ENCODE measurements around the gene ALKBH1. TPM values are rescaled to one million over a fixed set of nuclear protein-coding genes. Genes with fewer than 3 reads are reported as not detected.
A peak's percentile ranks its signal among the peaks of the same experiment; 100 is the strongest.
"Not testable (repeated sequence)": the region's sequence is repeated elsewhere in the genome, so short reads cannot be mapped to it uniquely, and the experiment has no call there.

The ALKBH1 gene
- total RNA-seq, 2 donors from 2014 or later = 14.4 to 22.0 TPM

- DNase-seq (ENCODE audit: low spot score) (no peak), ATAC-seq (no peak)
- Mint-ChIP-seq H3K36me3 (peaks cover 20% of the 10 kb centered on the region), H3K27me3 (no peaks in the 10 kb centered on the region), H3K9me3 (no peaks in the 10 kb centered on the region), H3K4me3 (peak overlapping the region; percentile 98), H3K27ac (peak overlapping the region; percentile 60 to 75), H3K4me1 (ENCODE audit: low read depth in 2 of 2) (peaks cover 37% of the 10 kb centered on the region in 2 donors)
Measured at GRCh38 chr14:77709412-77709811, 1.6 kb upstream of the ALKBH1 start.

DNA sequence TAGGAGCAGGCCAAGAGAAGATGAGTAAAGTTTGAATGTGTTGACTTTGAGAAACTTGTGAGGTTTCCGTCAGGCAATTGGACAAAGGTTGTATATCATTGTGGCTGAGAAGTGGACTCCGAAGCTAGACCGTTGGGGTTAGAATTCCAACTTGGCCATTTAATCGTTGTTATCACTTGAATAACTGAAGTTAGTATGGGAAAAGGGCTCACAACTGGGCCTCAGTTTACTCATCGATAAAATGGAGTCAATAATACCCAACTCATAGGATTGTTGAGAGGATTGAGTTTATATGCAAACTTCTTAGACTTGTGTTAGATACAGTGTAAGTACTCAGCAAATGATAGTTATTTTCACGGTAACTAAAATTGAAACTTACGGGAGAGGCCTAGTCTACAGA, 926 bp upstream of the ALKBH1 start:
- Mint-ChIP-seq H3K27ac (peak overlapping the region; percentile 75 to 95), H3K4me3 (peak overlapping the region; percentile 98), H3K36me3 (peaks cover 20% of the 10 kb centered on the region), H3K4me1 (ENCODE audit: low read depth in 2 of 2) (peaks cover 36 to 37% of the 10 kb centered on the region in 2 donors), H3K9me3 (no peaks in the 10 kb centered on the region), H3K27me3 (no peaks in the 10 kb centered on the region)
- DNase-seq (ENCODE audit: low spot score) = no peak
- no peak for ATAC-seq

- DNase-seq (ENCODE audit: low spot score) (no peak), ATAC-seq (peak; percentile 7 to 54)
- no peaks in the 10 kb centered on the region for H3K9me3 Mint-ChIP-seq
- H3K27me3 Mint-ChIP-seq = no peaks in the 10 kb centered on the region
- peaks cover 20% of the 10 kb centered on the region for H3K36me3 Mint-ChIP-seq
- H3K4me3 Mint-ChIP-seq = peak overlapping the region; percentile 98
- H3K27ac Mint-ChIP-seq = peak overlapping the region; percentile 75 to 95
- H3K4me1 Mint-ChIP-seq (ENCODE audit: low read depth in 2 of 2) = peaks cover 36 to 37% of the 10 kb centered on the region in 2 donors
Measured at GRCh38 chr14:77707355-77707723, 484 bp downstream of the ALKBH1 start.

GRCh38 chr14:77691259-77691658, 16.6 kb downstream of the ALKBH1 start:
- DNase-seq (ENCODE audit: low spot score) = no peak
- H3K36me3 Mint-ChIP-seq = peaks cover 17% of the 10 kb centered on the region
- no peak for ATAC-seq
- H3K27me3 Mint-ChIP-seq = no peaks in the 10 kb centered on the region
- H3K27ac Mint-ChIP-seq = no peak overlapping the region
- H3K9me3 Mint-ChIP-seq = no peaks in the 10 kb centered on the region
- H3K4me3 Mint-ChIP-seq = no peak overlapping the region
- H3K4me1 Mint-ChIP-seq (ENCODE audit: low read depth in 2 of 2) = no peaks in the 10 kb centered on the region

- peaks cover 5% of the 10 kb centered on the region for H3K36me3 Mint-ChIP-seq
- no peak overlapping the region for H3K4me3 Mint-ChIP-seq
- no peak overlapping the region for H3K27ac Mint-ChIP-seq
- DNase-seq (ENCODE audit: low spot score) = no peak
- no peaks in the 10 kb centered on the region for H3K27me3 Mint-ChIP-seq
- H3K9me3 Mint-ChIP-seq = no peaks in the 10 kb centered on the region
- H3K4me1 Mint-ChIP-seq (ENCODE audit: low read depth in 2 of 2) = peaks cover 0 to 3% of the 10 kb centered on the region in 2 donors
- no peak for ATAC-seq
Measured at GRCh38 chr14:77682158-77682553, 25.7 kb downstream of the ALKBH1 start.

GRCh38 chr14:77681196-77682157, 26.3 kb downstream of the ALKBH1 start:
- H3K4me1 Mint-ChIP-seq (ENCODE audit: low read depth in 2 of 2) = peaks cover 0 to 3% of the 10 kb centered on the region in 2 donors
- H3K9me3 Mint-ChIP-seq = no peaks in the 10 kb centered on the region
- H3K36me3 Mint-ChIP-seq = no peaks in the 10 kb centered on the region
- no peak overlapping the region for H3K27ac Mint-ChIP-seq
- no peaks in the 10 kb centered on the region for H3K27me3 Mint-ChIP-seq
- H3K4me3 Mint-ChIP-seq = no peak overlapping the region
- ATAC-seq (no peak), DNase-seq (ENCODE audit: low spot score) (no peak)

DNA sequence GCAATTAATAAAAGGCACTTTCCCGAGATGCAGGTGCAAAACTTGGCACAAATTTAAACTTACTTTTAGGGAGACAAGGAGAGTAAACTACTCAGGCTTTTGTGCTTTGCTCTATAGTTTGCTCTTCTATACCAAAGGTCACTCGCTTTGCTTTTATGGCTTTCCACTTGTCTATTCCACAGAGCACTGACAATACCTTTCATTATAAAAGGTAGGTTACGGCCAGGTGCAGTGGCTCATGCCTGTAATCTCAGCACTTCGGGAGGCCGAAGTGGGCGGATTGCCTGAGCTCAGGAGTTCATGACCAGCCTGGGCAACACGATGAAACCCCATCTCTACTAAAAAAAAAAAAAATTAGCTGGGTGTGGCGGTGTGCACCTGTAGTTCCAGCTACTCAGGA, 32.9 kb downstream of the ALKBH1 start:
- no peaks in the 10 kb centered on the region for H3K4me1 Mint-ChIP-seq (ENCODE audit: low read depth in 2 of 2)
- no peak overlapping the region for H3K4me3 Mint-ChIP-seq
- H3K27ac Mint-ChIP-seq = no peak overlapping the region
- ATAC-seq = no peak
- no peaks in the 10 kb centered on the region for H3K27me3 Mint-ChIP-seq
- no peaks in the 10 kb centered on the region for H3K9me3 Mint-ChIP-seq
- H3K36me3 Mint-ChIP-seq = peaks cover 15% of the 10 kb centered on the region
- DNase-seq (ENCODE audit: low spot score) = no peak

GRCh38 chr14:77673193-77673592, 34.6 kb downstream of the ALKBH1 start:
- Mint-ChIP-seq H3K4me3 (no peak overlapping the region), H3K27me3 (no peaks in the 10 kb centered on the region), H3K9me3 (no peaks in the 10 kb centered on the region), H3K36me3 (peaks cover 15% of the 10 kb centered on the region), H3K4me1 (ENCODE audit: low read depth in 2 of 2) (no peaks in the 10 kb centered on the region), H3K27ac (no peak overlapping the region)
- DNase-seq (ENCODE audit: low spot score) (no peak), ATAC-seq (no peak)

GRCh38 chr14:77667331-77667730, 40.5 kb downstream of the ALKBH1 start:
- ATAC-seq = no peak
- H3K36me3 Mint-ChIP-seq = no peaks in the 10 kb centered on the region
- H3K27ac Mint-ChIP-seq = no peak overlapping the region
- peaks cover 0 to 9% of the 10 kb centered on the region in 2 donors for H3K4me1 Mint-ChIP-seq (ENCODE audit: low read depth in 2 of 2)
- H3K9me3 Mint-ChIP-seq = no peaks in the 10 kb centered on the region
- no peak for DNase-seq (ENCODE audit: low spot score)
- no peaks in the 10 kb centered on the region for H3K27me3 Mint-ChIP-seq
- H3K4me3 Mint-ChIP-seq = no peak overlapping the region

DNA sequence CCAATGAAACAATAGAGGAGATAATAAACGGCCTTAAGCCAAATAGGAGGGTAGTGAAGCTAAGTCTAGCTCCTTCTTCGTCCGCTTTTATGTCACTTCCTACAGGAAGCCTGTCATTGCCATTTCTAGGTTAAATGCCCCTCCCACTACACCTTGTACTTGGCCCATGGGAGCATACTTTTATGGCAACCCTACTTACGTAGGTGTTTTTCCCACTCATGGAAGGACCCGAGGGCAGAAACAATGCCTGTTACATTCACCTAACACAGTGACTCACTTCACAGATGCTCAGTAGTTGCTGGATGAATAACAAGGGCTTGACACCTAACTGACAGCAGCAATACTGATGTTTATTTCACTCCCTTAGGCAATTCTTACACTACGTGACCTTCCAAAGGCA, 44.5 kb downstream of the ALKBH1 start:
- Mint-ChIP-seq H3K9me3 (no peaks in the 10 kb centered on the region), H3K36me3 (no peaks in the 10 kb centered on the region), H3K4me1 (ENCODE audit: low read depth in 2 of 2) (peaks cover 0 to 9% of the 10 kb centered on the region in 2 donors), H3K27ac (no peak overlapping the region), H3K4me3 (no peak overlapping the region), H3K27me3 (no peaks in the 10 kb centered on the region)
- DNase-seq (ENCODE audit: low spot score) (no peak), ATAC-seq (no peak)

- not testable (repeated sequence) for H3K4me1 Mint-ChIP-seq (ENCODE audit: low read depth in 2 of 2); H3K36me3 Mint-ChIP-seq; H3K9me3 Mint-ChIP-seq; H3K4me3 Mint-ChIP-seq; H3K27me3 Mint-ChIP-seq; H3K27ac Mint-ChIP-seq; ATAC-seq; DNase-seq (ENCODE audit: low spot score)
Measured at GRCh38 chr14:77661562-77661961, 46.3 kb downstream of the ALKBH1 start.

DNA sequence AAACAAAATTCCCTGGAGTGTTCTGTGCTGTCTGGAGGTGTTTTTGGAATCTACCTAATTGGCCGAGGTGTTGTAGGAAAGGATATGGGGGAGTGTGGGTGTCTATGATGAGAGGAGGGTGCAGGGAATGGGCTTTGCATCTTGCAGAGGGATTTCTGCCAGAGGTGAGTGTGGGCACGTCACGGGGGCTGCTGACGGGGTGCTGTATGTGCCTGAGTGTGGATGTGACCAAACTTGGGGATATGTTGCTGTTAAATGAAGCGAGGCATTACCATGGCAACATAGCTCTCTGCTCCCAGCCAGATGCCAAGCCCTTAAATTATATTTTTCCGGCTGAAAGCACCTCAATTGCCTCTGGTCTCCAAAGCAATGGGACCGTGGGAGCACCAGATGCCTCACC, 47.1 kb downstream of the ALKBH1 start:
- Mint-ChIP-seq H3K36me3 (no peaks in the 10 kb centered on the region), H3K4me1 (ENCODE audit: low read depth in 2 of 2) (peaks cover 0 to 5% of the 10 kb centered on the region in 2 donors), H3K9me3 (no peaks in the 10 kb centered on the region), H3K4me3 (no peak overlapping the region), H3K27me3 (no peaks in the 10 kb centered on the region), H3K27ac (no peak overlapping the region)
- DNase-seq (ENCODE audit: low spot score) (no peak), ATAC-seq (no peak)

DNA sequence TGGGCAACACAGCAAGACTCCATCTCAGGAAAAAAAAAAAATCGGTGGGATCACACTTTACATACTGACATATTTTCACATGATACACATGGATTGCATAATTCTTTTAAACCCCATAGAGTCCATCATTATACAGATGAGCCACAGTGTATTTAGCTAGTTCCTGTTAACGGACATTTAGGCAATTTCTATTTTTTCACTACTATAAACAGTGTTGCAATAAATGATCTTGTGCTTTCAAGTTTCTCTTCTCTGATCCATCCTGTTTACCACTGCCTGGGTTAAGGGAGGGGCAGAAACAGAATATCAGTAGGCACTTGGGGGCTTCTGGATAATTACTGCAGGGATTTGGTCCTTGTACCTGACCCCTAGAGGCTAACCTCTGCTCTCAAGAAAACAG, 48.0 kb downstream of the ALKBH1 start:
- no peaks in the 10 kb centered on the region for H3K27me3 Mint-ChIP-seq
- no peak overlapping the region for H3K27ac Mint-ChIP-seq

GRCh38 chr14:77657280-77657679, 50.5 kb downstream of the ALKBH1 start:
- H3K27ac Mint-ChIP-seq = no peak overlapping the region
- no peak for ATAC-seq

More for the DNA sequence above, 48.0 kb downstream of the ALKBH1 start:
- Mint-ChIP-seq H3K4me1 (ENCODE audit: low read depth in 2 of 2) (peaks cover 0 to 5% of the 10 kb centered on the region in 2 donors), H3K9me3 (no peaks in the 10 kb centered on the region), H3K36me3 (no peaks in the 10 kb centered on the region), H3K4me3 (no peak overlapping the region)
- no peak for DNase-seq (ENCODE audit: low spot score)
- ATAC-seq = no peak

More at GRCh38 chr14:77657280-77657679, 50.5 kb downstream of the ALKBH1 start:
- no peak overlapping the region for H3K4me3 Mint-ChIP-seq
- H3K36me3 Mint-ChIP-seq = no peaks in the 10 kb centered on the region
- no peaks in the 10 kb centered on the region for H3K9me3 Mint-ChIP-seq
- DNase-seq (ENCODE audit: low spot score) = no peak
- peaks cover 0 to 5% of the 10 kb centered on the region in 2 donors for H3K4me1 Mint-ChIP-seq (ENCODE audit: low read depth in 2 of 2)
- no peaks in the 10 kb centered on the region for H3K27me3 Mint-ChIP-seq

Measured in natural killer cell treated with Interleukin-12 subunit alpha and Interleukin-12 subunit beta and Interleukin-15 and Interleukin-18, amount 100 ng/mL, for 72 hours (primary cell).